Hindlimb muscle (tissue), 1 donor: ENCODE data around the gene BDNF. TPM values are rescaled to one million over a fixed set of nuclear protein-coding genes. Genes with fewer than 3 reads are reported as not detected.

ENCODE experiments used
- polyA plus RNA-seq: library from polyadenylated mRNA; unstranded; fragments of 120-200 nt; gene quantifications from one replicate; pipeline ENCODE4 v1.2.1, GENCODE V29; 2013; ENCODE audit not compliant: insufficient read length

The BDNF gene
- polyA plus RNA-seq, 1 donor = 1.0 TPM

Other genes with a start within 250 kb of the BDNF start
- gene LGR4, start 227.7 kb downstream of the BDNF start, polyA plus RNA-seq = 27.0 TPM
- 11.2 TPM for gene LIN7C, start 193.7 kb downstream of the BDNF start, polyA plus RNA-seq